ENCODE data around the gene GHR. TPM values are rescaled to one million over a fixed set of nuclear protein-coding genes. Genes with fewer than 3 reads are reported as not detected.

GHR gene
- total RNA-seq, 1 experiment from 2014 or later = 1.8 TPM

DNA sequence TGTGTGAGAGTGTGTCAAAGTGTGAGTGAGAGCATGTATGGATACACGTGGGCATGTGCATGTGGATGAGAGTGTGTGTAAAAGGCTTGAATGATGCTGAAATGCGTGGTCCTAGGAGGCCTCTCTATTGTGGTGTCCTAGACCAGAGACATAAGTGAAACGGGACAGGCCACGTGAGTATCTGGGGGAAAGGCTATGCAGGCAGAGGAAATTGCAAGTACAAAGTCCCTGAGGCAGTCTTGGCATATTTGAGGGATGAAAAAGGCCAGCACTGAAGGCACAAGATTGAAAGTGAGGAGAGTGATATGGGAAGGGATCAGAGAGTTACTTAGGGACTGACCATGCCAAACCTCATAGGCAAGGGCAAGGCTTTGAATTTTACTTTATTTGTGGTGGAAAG is 266.2 kb downstream of the GHR start:
- TF ChIP-seq, protein P1, sequence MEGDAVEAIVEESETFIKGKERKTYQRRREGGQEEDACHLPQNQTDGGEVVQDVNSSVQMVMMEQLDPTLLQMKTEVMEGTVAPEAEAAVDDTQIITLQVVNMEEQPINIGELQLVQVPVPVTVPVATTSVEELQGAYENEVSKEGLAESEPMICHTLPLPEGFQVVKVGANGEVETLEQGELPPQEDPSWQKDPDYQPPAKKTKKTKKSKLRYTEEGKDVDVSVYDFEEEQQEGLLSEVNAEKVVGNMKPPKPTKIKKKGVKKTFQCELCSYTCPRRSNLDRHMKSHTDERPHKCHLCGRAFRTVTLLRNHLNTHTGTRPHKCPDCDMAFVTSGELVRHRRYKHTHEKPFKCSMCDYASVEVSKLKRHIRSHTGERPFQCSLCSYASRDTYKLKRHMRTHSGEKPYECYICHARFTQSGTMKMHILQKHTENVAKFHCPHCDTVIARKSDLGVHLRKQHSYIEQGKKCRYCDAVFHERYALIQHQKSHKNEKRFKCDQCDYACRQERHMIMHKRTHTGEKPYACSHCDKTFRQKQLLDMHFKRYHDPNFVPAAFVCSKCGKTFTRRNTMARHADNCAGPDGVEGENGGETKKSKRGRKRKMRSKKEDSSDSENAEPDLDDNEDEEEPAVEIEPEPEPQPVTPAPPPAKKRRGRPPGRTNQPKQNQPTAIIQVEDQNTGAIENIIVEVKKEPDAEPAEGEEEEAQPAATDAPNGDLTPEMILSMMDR (IDR thresholded peaks at IDR 0.05; ENCODE audit: unreplicated experiment) = no peak
- POLR2A ChIA-PET = interaction anchor here (0.6 kb wide), 1 partner anchor 65 kb away, joined by 3 read pairs; no protein-coding TSS in a partner anchor
- intact Hi-C loops (cut with micrococcal nuclease) = no loop called here

DNA sequence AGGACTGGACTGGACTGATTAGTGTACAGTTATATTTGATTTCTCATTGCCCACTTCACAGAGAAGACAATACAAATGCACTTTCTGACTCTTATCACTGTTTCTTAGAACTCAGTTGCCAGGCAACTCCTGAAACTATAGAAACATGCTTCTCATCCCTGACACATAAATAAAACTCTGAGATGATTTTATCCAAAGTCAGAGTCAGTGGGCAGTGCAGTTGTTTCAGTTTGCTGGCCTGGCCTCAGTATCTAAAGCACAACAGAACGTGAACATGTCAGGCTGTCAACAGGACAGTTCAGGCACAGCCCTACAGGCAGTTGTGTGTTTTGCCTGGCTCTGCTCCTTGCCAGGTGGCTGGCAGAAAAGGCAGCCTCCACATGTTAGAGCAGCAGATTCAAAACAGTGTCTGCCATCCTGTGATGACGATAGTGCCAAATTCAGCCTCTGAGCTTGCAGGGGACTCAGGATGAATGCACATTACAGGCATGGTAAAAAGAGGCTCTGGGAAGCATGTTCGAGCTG is 268.2 kb downstream of the GHR start:
- no peak overlapping the region for H3K4me3 Mint-ChIP-seq (ENCODE audit: unreplicated experiment)
- no TSS peak for BruUV-seq (replicated peaks)
- intact Hi-C loops (cut with micrococcal nuclease) = no loop called here
- H3K9me3 Mint-ChIP-seq (ENCODE audit: unreplicated experiment) = no peaks in the 10 kb centered on the region
- ChIA-PET CTCF (interaction anchor here (1.2 kb wide), 1 partner anchor 686 kb away, joined by 3 read pairs; no protein-coding TSS in a partner anchor), POLR2A (no interaction called here)
- H3K4me1 Mint-ChIP-seq (ENCODE audit: insufficient read depth, unreplicated experiment) = no peaks in the 10 kb centered on the region
- DNase-seq (ENCODE audit: unreplicated experiment) = peak; percentile 1
- TF ChIP-seq, protein P1 (IDR thresholded peaks at IDR 0.05; ENCODE audit: unreplicated experiment) = no peak
- no peak overlapping the region for H3K27ac Mint-ChIP-seq (ENCODE audit: low read depth, unreplicated experiment)
- H3K36me3 Mint-ChIP-seq (ENCODE audit: insufficient read depth, unreplicated experiment) = no peaks in the 10 kb centered on the region
- H3K27me3 Mint-ChIP-seq (ENCODE audit: insufficient read depth, unreplicated experiment) = no peaks in the 10 kb centered on the region

More for the DNA sequence above, 266.2 kb downstream of the GHR start:
- no TSS peak for BruUV-seq (replicated peaks)
- Mint-ChIP-seq H3K9me3 (ENCODE audit: unreplicated experiment) (no peaks in the 10 kb centered on the region), H3K27ac (ENCODE audit: low read depth, unreplicated experiment) (no peak overlapping the region), H3K4me1 (ENCODE audit: insufficient read depth, unreplicated experiment) (no peaks in the 10 kb centered on the region), H3K4me3 (ENCODE audit: unreplicated experiment) (no peak overlapping the region), H3K36me3 (ENCODE audit: insufficient read depth, unreplicated experiment) (no peaks in the 10 kb centered on the region), H3K27me3 (ENCODE audit: insufficient read depth, unreplicated experiment) (no peaks in the 10 kb centered on the region)
- DNase-seq (ENCODE audit: unreplicated experiment) = peak; percentile 20
- CTCF ChIA-PET = interaction anchor here (0.7 kb wide), 1 partner anchor 633 kb away, joined by 3 read pairs; no protein-coding TSS in a partner anchor

DNA sequence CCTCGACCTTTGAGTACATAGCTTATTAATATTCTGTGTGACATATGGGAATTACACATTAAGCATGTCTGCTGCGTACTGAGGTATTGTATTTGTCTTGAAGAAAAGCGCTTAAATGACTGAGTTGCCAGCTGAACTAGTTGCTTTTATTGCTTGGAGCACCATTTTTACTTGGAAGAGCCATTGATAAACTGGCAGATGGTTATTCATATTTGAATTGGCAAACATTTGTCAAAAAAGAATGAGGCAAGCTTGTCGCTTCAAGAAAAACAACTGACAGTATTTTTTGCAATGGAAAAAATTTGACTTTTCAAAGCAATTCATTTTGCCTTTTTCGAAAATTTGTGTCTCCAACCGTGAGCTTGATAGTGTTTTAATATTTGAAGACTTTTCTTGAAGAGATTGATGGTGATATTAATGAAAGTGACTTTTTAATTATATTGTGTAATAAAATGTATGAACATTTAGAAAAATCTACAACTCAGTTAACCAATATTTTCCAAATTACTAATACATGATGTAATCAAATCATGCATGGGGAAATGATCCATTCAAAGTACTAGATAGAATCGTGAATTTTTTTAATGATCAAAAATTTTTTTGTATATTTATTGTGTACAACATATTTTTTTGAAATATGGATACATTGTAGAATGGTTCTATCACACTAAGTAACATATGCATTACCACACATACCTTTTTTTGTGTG is 278.3 kb downstream of the GHR start:
- intact Hi-C loops (cut with micrococcal nuclease) = no loop called here
- BruUV-seq (replicated peaks) = no TSS peak
- DNase-seq (ENCODE audit: unreplicated experiment) = no peak
- ChIA-PET POLR2A (no interaction called here), CTCF (no interaction called here)
- Mint-ChIP-seq H3K4me1 (ENCODE audit: insufficient read depth, unreplicated experiment) (no peaks in the 10 kb centered on the region), H3K9me3 (ENCODE audit: unreplicated experiment) (peaks cover 34% of the 10 kb centered on the region), H3K27ac (ENCODE audit: low read depth, unreplicated experiment) (no peak overlapping the region), H3K27me3 (ENCODE audit: insufficient read depth, unreplicated experiment) (no peaks in the 10 kb centered on the region), H3K36me3 (ENCODE audit: insufficient read depth, unreplicated experiment) (peaks cover 7% of the 10 kb centered on the region), H3K4me3 (ENCODE audit: unreplicated experiment) (no peak overlapping the region)
- TF ChIP-seq, protein P1 (IDR thresholded peaks at IDR 0.05; ENCODE audit: unreplicated experiment) = no peak

DNA sequence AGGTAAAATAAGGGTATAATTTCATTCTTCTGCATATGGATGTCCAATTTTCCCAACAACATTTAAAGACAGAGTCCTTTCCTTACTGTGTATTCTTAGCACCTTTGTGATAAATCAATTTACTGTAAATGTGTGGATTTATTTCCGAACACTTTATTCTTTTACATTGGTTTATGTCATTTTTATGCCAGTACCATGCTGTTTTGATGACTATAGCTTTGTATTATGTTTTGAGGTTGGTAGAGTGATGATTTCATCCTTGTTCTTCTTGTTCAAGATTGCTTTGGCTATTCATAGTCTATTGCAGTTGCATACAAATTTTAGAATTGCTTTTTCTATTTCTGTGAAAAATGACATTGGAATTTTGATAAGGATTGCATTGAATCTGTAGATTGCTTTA is 280.0 kb downstream of the GHR start:
- intact Hi-C loops (cut with micrococcal nuclease) = no loop called here
- peaks cover 7% of the 10 kb centered on the region for H3K36me3 Mint-ChIP-seq (ENCODE audit: insufficient read depth, unreplicated experiment)
- ChIA-PET POLR2A (no interaction called here), CTCF (no interaction called here)
- no TSS peak for BruUV-seq (replicated peaks)
- DNase-seq (ENCODE audit: unreplicated experiment) = no peak
- TF ChIP-seq, protein P1 (IDR thresholded peaks at IDR 0.05; ENCODE audit: unreplicated experiment) = no peak
- H3K9me3 Mint-ChIP-seq (ENCODE audit: unreplicated experiment) = peaks cover 27% of the 10 kb centered on the region
- H3K27ac Mint-ChIP-seq (ENCODE audit: low read depth, unreplicated experiment) = no peak overlapping the region
- H3K4me1 Mint-ChIP-seq (ENCODE audit: insufficient read depth, unreplicated experiment) = no peaks in the 10 kb centered on the region
- H3K4me3 Mint-ChIP-seq (ENCODE audit: unreplicated experiment) = no peak overlapping the region
- H3K27me3 Mint-ChIP-seq (ENCODE audit: insufficient read depth, unreplicated experiment) = no peaks in the 10 kb centered on the region

Measured in MCF 10A (cell line).